ENCODE results near the gene ZNHIT1. TPM values are rescaled to one million over a fixed set of nuclear protein-coding genes. Genes with fewer than 3 reads are reported as not detected.

Gene ZNHIT1
- polyA plus RNA-seq, 1 donor (not counting 4 experiments of a cell fraction or from before 2014, with no cell fraction given) = 46.4 TPM

GRCh38 chr7:101205901-101206664 lies 11.9 kb upstream of the ZNHIT1 start:
- dilution Hi-C loops (cut with MboI; ENCODE audit: extremely low pct_ligation_motif_present, low sequenced_read_pairs) = no loop called here
- H3K4me2 ChIP-seq (ENCODE audit: control insufficient read depth, extremely low read depth, insufficient read depth, low read depth, low read length) = no peak overlapping the region
- no peak overlapping the region for H3K9ac ChIP-seq (ENCODE audit: control insufficient read depth, extremely low read depth, insufficient read depth, low read length)
- no peaks in the 10 kb centered on the region for H3K79me2 ChIP-seq (ENCODE audit: control insufficient read depth, insufficient read depth, low read length)
- peaks cover 7 to 21% of the 10 kb centered on the region in 2 experiments for H3K36me3 ChIP-seq (ENCODE audit: control insufficient read depth in 2 of 2, extremely low read depth in 1 of 2, insufficient read depth in 2 of 2, low read length in 2 of 2)
- H3K9me3 ChIP-seq (ENCODE audit: control insufficient read depth, low read depth, low read length) = no peaks in the 10 kb centered on the region
- DNase-seq (ENCODE audit: low read depth, low spot score) = no peak
- H3K4me3 ChIP-seq (ENCODE audit: control insufficient read depth in 2 of 3, extremely low read depth in 1 of 3, insufficient read depth in 2 of 3, low read depth in 1 of 3, low read length in 3 of 3) = no peak overlapping the region
- no peaks in the 10 kb centered on the region for H4K20me1 ChIP-seq (ENCODE audit: control insufficient read depth, extremely low read depth, insufficient read depth, low read length)
- no peak overlapping the region for H3K27ac ChIP-seq (ENCODE audit: control insufficient read depth, insufficient read depth, low read length)
- H3K27me3 ChIP-seq (ENCODE audit: control insufficient read depth, extremely low read depth, insufficient read depth, low read length) = peaks cover 24% of the 10 kb centered on the region
- no peak overlapping the region for H2AFZ ChIP-seq (ENCODE audit: control insufficient read depth, low read length)
- TF ChIP-seq CTCF (optimal IDR thresholded peaks at IDR 0.05 in 1 of 3, IDR thresholded peaks at IDR 0.05 in 1 of 3, conservative IDR thresholded peaks at IDR 0.05 in 1 of 3; ENCODE audit: extremely low read depth in 1 of 3, insufficient read depth in 2 of 3, low read length in 3 of 3) (no peak), EZH2 (IDR thresholded peaks at IDR 0.05; ENCODE audit: low read length) (no peak)
- no peaks in the 10 kb centered on the region for H3K4me1 ChIP-seq (ENCODE audit: control insufficient read depth, extremely low read depth, insufficient read depth, low read length)
- H3K9me1 ChIP-seq (ENCODE audit: control insufficient read depth, extremely low read depth, insufficient read depth, low read length) = no peaks in the 10 kb centered on the region
- no peak for FAIRE-seq

- Histone ChIP-seq H3K27ac (ENCODE audit: control insufficient read depth, insufficient read depth, low read length) (no peak overlapping the region), H3K4me3 (ENCODE audit: control insufficient read depth in 2 of 3, extremely low read depth in 1 of 3, insufficient read depth in 2 of 3, low read depth in 1 of 3, low read length in 3 of 3) (no peak overlapping the region), H4K20me1 (ENCODE audit: control insufficient read depth, extremely low read depth, insufficient read depth, low read length) (no peaks in the 10 kb centered on the region), H3K27me3 (ENCODE audit: control insufficient read depth, extremely low read depth, insufficient read depth, low read length) (peaks cover 19% of the 10 kb centered on the region), H3K9ac (ENCODE audit: control insufficient read depth, extremely low read depth, insufficient read depth, low read length) (no peak overlapping the region), H3K36me3 (ENCODE audit: control insufficient read depth in 2 of 2, extremely low read depth in 1 of 2, insufficient read depth in 2 of 2, low read length in 2 of 2) (peaks cover 7 to 22% of the 10 kb centered on the region in 2 experiments), H2AFZ (ENCODE audit: control insufficient read depth, low read length) (no peak overlapping the region), H3K79me2 (ENCODE audit: control insufficient read depth, insufficient read depth, low read length) (no peaks in the 10 kb centered on the region), H3K4me2 (ENCODE audit: control insufficient read depth, extremely low read depth, insufficient read depth, low read depth, low read length) (no peak overlapping the region), H3K4me1 (ENCODE audit: control insufficient read depth, extremely low read depth, insufficient read depth, low read length) (no peaks in the 10 kb centered on the region), H3K9me3 (ENCODE audit: control insufficient read depth, low read depth, low read length) (no peaks in the 10 kb centered on the region), H3K9me1 (ENCODE audit: control insufficient read depth, extremely low read depth, insufficient read depth, low read length) (no peaks in the 10 kb centered on the region)
- DNase-seq (ENCODE audit: low read depth, low spot score) (no peak), FAIRE-seq (no peak)
- no peak for TF ChIP-seq EZH2 (IDR thresholded peaks at IDR 0.05; ENCODE audit: low read length)
- TF ChIP-seq CTCF (optimal IDR thresholded peaks at IDR 0.05 in 1 of 3, IDR thresholded peaks at IDR 0.05 in 1 of 3, conservative IDR thresholded peaks at IDR 0.05 in 1 of 3; ENCODE audit: extremely low read depth in 1 of 3, insufficient read depth in 2 of 3, low read length in 3 of 3) = no peak
- dilution Hi-C loops (cut with MboI; ENCODE audit: extremely low pct_ligation_motif_present, low sequenced_read_pairs) = no loop called here
These were observed 11.3 kb upstream of the ZNHIT1 start for GRCh38 chr7:101206665-101207042.
